ENCODE data around the gene LHFPL3.

- TF ChIP-seq CTCF (IDR thresholded peaks at IDR 0.05) = no peak
- TF ChIP-seq TCF12 (IDR thresholded peaks at IDR 0.05) = no peak
- no peak for TF ChIP-seq USF1 (IDR thresholded peaks at IDR 0.05; ENCODE audit: borderline replicate concordance, low read depth)
- no peak for TF ChIP-seq TEAD4 (IDR thresholded peaks at IDR 0.05; ENCODE audit: borderline replicate concordance, insufficient read depth)
- peak in 1 of 2 experiments; percentile 55; a peak in 1 of 4 replicates for TF ChIP-seq EP300 (IDR thresholded peaks at IDR 0.05; ENCODE audit: borderline replicate concordance in 1 of 2, low read depth in 1 of 2, low read length in 1 of 2)
- TF ChIP-seq, protein P1, sequence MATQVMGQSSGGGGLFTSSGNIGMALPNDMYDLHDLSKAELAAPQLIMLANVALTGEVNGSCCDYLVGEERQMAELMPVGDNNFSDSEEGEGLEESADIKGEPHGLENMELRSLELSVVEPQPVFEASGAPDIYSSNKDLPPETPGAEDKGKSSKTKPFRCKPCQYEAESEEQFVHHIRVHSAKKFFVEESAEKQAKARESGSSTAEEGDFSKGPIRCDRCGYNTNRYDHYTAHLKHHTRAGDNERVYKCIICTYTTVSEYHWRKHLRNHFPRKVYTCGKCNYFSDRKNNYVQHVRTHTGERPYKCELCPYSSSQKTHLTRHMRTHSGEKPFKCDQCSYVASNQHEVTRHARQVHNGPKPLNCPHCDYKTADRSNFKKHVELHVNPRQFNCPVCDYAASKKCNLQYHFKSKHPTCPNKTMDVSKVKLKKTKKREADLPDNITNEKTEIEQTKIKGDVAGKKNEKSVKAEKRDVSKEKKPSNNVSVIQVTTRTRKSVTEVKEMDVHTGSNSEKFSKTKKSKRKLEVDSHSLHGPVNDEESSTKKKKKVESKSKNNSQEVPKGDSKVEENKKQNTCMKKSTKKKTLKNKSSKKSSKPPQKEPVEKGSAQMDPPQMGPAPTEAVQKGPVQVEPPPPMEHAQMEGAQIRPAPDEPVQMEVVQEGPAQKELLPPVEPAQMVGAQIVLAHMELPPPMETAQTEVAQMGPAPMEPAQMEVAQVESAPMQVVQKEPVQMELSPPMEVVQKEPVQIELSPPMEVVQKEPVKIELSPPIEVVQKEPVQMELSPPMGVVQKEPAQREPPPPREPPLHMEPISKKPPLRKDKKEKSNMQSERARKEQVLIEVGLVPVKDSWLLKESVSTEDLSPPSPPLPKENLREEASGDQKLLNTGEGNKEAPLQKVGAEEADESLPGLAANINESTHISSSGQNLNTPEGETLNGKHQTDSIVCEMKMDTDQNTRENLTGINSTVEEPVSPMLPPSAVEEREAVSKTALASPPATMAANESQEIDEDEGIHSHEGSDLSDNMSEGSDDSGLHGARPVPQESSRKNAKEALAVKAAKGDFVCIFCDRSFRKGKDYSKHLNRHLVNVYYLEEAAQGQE (IDR thresholded peaks at IDR 0.05; ENCODE audit: low read depth, low read length) = no peak
- no peak for TF ChIP-seq SMC3 (IDR thresholded peaks at IDR 0.05; ENCODE audit: low read depth, low read length)
Measured at GRCh38 chr7:104894726-104895521, 566.5 kb downstream of the LHFPL3 start.

Data from SK-N-SH (cell line).